ENCODE measurements around the gene PIK3CA.
"Not testable (repeated sequence)": the region's sequence is repeated elsewhere in the genome, so short reads cannot be mapped to it uniquely, and the experiment has no call there.

The PIK3CA gene

GRCh38 chr3:179116816-179117215 lies 31.3 kb upstream of the PIK3CA start:
- no peaks in the 10 kb centered on the region for H3K9me3 ChIP-seq (ENCODE audit: insufficient read depth, low read length, severe bottlenecking)
- no peak overlapping the region for H3K9ac ChIP-seq (ENCODE audit: low read depth, low read length)
- no peaks in the 10 kb centered on the region for H3K4me1 ChIP-seq (ENCODE audit: insufficient read depth, low read length)
- no peaks in the 10 kb centered on the region for H3K79me2 ChIP-seq (ENCODE audit: insufficient read depth, low read length)
- H3K27ac ChIP-seq (ENCODE audit: low read length): no peak overlapping the region
- H3K4me2 ChIP-seq (ENCODE audit: insufficient read depth, low read length): no peak overlapping the region
- H2AFZ ChIP-seq (ENCODE audit: low read depth, low read length): no peak overlapping the region
- H4K20me1 ChIP-seq (ENCODE audit: insufficient read depth, low read length): no peaks in the 10 kb centered on the region
- DNase-seq: no peak
- H3K36me3 ChIP-seq (ENCODE audit: insufficient read depth, low read length): no peaks in the 10 kb centered on the region
- no peaks in the 10 kb centered on the region for H3K27me3 ChIP-seq (ENCODE audit: insufficient read depth, low read length, poor library complexity)
- no peak for ATAC-seq (ENCODE audit: insufficient read depth, low read depth)
- TF ChIP-seq EZH2 (IDR thresholded peaks at IDR 0.05; ENCODE audit: borderline replicate concordance, low read depth, low read length, severe bottlenecking) (no peak), CTCF (IDR thresholded peaks at IDR 0.05; ENCODE audit: borderline replicate concordance, extremely low read depth, low read length, poor library complexity, severe bottlenecking) (no peak)
- no peak overlapping the region for H3K4me3 ChIP-seq (ENCODE audit: low read depth in 1 of 2, low read length in 2 of 2)

DNA sequence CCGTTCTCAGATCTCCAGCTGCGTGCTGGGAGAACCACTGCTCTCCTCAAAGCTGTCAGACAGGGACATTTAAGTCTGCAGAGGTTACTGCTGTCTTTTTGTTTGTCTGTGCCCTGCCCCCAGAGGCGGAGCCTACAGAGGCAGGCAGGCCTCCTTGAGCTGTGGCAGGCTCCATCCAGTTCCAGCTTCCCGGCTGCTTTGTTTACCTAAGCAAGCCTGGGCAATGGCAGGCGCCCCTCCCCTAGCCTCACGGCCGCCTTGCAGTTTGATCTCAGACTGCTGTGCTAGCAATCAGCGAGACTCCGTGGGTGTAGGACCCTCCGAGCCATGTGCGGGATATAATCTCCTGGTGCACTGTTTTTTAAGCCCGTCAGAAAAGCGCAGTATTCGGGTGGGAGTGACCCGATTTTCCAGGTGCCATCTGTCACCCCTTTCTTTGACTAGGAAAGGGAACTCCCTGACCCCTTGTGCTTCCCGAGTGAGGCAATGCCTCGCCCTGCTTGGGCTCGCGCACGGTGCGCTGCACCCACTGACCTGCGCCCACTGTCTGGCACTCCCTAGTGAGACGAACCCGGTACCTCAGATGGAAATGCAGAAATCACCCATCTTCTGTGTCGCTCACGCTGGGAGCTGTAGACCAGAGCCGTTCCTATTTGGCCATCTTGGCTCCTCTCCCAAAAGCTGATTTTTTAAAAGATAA lies 15.8 kb upstream of the PIK3CA start:
- not testable (repeated sequence) for H3K36me3 ChIP-seq (ENCODE audit: insufficient read depth, low read length); H4K20me1 ChIP-seq (ENCODE audit: insufficient read depth, low read length); H3K79me2 ChIP-seq (ENCODE audit: insufficient read depth, low read length); H3K4me1 ChIP-seq (ENCODE audit: insufficient read depth, low read length); DNase-seq; H3K27ac ChIP-seq (ENCODE audit: low read length); H3K9ac ChIP-seq (ENCODE audit: low read depth, low read length); H3K9me3 ChIP-seq (ENCODE audit: insufficient read depth, low read length, severe bottlenecking); H2AFZ ChIP-seq (ENCODE audit: low read depth, low read length); H3K4me2 ChIP-seq (ENCODE audit: insufficient read depth, low read length); H3K4me3 ChIP-seq (ENCODE audit: low read depth in 1 of 2, low read length in 2 of 2); H3K27me3 ChIP-seq (ENCODE audit: insufficient read depth, low read length, poor library complexity); ATAC-seq (ENCODE audit: insufficient read depth, low read depth)

DNA sequence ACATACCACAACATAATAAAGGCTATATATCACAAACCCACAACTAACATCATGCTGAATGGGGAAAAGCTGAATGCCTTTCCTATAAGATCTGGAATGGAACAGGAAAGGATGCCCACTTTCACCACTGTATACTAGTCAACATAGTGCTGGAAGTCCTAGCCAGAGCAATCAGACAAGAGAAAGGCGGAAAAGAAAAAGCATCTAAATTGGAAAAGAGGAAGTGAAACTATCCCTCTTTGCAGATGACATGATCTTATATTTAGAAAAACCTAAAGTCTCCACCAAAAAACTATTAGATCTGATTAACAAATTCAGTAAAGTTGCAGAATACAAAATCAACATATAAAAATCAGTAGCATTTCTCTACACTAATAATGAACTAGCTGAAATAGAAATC lies 14.6 kb upstream of the PIK3CA start:
- no peaks in the 10 kb centered on the region for H3K27me3 ChIP-seq (ENCODE audit: insufficient read depth, low read length, poor library complexity)
- no peak overlapping the region for H3K9ac ChIP-seq (ENCODE audit: low read depth, low read length)
- H3K9me3 ChIP-seq (ENCODE audit: insufficient read depth, low read length, severe bottlenecking): no peaks in the 10 kb centered on the region
- DNase-seq: no peak
- no peaks in the 10 kb centered on the region for H3K79me2 ChIP-seq (ENCODE audit: insufficient read depth, low read length)
- H2AFZ ChIP-seq (ENCODE audit: low read depth, low read length): no peak overlapping the region
- no peak overlapping the region for H3K27ac ChIP-seq (ENCODE audit: low read length)
- no peaks in the 10 kb centered on the region for H4K20me1 ChIP-seq (ENCODE audit: insufficient read depth, low read length)
- ATAC-seq (ENCODE audit: insufficient read depth, low read depth): no peak
- no peak overlapping the region for H3K4me2 ChIP-seq (ENCODE audit: insufficient read depth, low read length)
- no peak overlapping the region for H3K4me3 ChIP-seq (ENCODE audit: low read depth in 1 of 2, low read length in 2 of 2)
- TF ChIP-seq EZH2 (IDR thresholded peaks at IDR 0.05; ENCODE audit: borderline replicate concordance, low read depth, low read length, severe bottlenecking): no peak
- no peak for TF ChIP-seq CTCF (IDR thresholded peaks at IDR 0.05; ENCODE audit: borderline replicate concordance, extremely low read depth, low read length, poor library complexity, severe bottlenecking)
- no peaks in the 10 kb centered on the region for H3K36me3 ChIP-seq (ENCODE audit: insufficient read depth, low read length)
- H3K4me1 ChIP-seq (ENCODE audit: insufficient read depth, low read length): no peaks in the 10 kb centered on the region

DNA sequence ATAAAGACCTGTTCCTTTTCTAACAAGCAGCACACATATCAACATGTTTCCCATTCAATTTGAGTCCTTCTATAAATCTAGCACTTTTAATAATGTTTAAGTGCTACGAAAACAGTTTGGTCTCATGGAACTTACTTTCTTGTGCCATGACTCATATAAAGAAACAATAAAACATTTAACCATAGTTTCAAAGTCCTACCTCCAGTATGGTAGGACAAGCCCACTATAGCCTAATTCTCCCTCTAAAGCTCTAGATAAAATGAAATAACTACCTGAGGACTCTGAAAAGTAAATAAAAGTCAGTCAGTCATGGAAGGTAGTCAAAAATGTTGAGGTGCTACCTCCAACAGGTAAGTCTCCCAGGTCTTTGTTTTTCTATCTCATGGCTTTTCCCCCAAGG lies 12.0 kb upstream of the PIK3CA start:
- Histone ChIP-seq H3K9ac (ENCODE audit: low read depth, low read length) (no peak overlapping the region), H3K4me2 (ENCODE audit: insufficient read depth, low read length) (no peak overlapping the region), H3K79me2 (ENCODE audit: insufficient read depth, low read length) (no peaks in the 10 kb centered on the region), H3K27ac (ENCODE audit: low read length) (no peak overlapping the region), H3K4me1 (ENCODE audit: insufficient read depth, low read length) (no peaks in the 10 kb centered on the region), H3K9me3 (ENCODE audit: insufficient read depth, low read length, severe bottlenecking) (no peaks in the 10 kb centered on the region), H3K4me3 (ENCODE audit: low read depth in 1 of 2, low read length in 2 of 2) (no peak overlapping the region), H2AFZ (ENCODE audit: low read depth, low read length) (no peak overlapping the region), H4K20me1 (ENCODE audit: insufficient read depth, low read length) (no peaks in the 10 kb centered on the region), H3K27me3 (ENCODE audit: insufficient read depth, low read length, poor library complexity) (no peaks in the 10 kb centered on the region), H3K36me3 (ENCODE audit: insufficient read depth, low read length) (no peaks in the 10 kb centered on the region)
- ATAC-seq (ENCODE audit: insufficient read depth, low read depth) (no peak), DNase-seq (no peak)
- TF ChIP-seq CTCF (IDR thresholded peaks at IDR 0.05; ENCODE audit: borderline replicate concordance, extremely low read depth, low read length, poor library complexity, severe bottlenecking): no peak
- TF ChIP-seq EZH2 (IDR thresholded peaks at IDR 0.05; ENCODE audit: borderline replicate concordance, low read depth, low read length, severe bottlenecking): no peak

All from DND-41 (cell line).